Smooth muscle cell of trachea (primary cell): ENCODE measurements around the gene RPUSD1. TPM values are rescaled to one million over a fixed set of nuclear protein-coding genes. Genes with fewer than 3 reads are reported as not detected.

Source experiments
- total RNA-seq: library from RNA; depleted of rRNA; stranded (reverse); fragments of >200 nt; gene quantifications from 2 replicates; pipeline ENCODE4 v1.2.1, GENCODE V29; 2014

RPUSD1 gene
- total RNA-seq, result 20.5 and 29.6 TPM in 2 replicates

GRCh38 chr16:787978-788398 lies at the start of gene RPUSD1:
RPUSD1 (minus strand) TSS chr16:788381; CDS start chr16:787737, 644 bp downstream.

DNA sequence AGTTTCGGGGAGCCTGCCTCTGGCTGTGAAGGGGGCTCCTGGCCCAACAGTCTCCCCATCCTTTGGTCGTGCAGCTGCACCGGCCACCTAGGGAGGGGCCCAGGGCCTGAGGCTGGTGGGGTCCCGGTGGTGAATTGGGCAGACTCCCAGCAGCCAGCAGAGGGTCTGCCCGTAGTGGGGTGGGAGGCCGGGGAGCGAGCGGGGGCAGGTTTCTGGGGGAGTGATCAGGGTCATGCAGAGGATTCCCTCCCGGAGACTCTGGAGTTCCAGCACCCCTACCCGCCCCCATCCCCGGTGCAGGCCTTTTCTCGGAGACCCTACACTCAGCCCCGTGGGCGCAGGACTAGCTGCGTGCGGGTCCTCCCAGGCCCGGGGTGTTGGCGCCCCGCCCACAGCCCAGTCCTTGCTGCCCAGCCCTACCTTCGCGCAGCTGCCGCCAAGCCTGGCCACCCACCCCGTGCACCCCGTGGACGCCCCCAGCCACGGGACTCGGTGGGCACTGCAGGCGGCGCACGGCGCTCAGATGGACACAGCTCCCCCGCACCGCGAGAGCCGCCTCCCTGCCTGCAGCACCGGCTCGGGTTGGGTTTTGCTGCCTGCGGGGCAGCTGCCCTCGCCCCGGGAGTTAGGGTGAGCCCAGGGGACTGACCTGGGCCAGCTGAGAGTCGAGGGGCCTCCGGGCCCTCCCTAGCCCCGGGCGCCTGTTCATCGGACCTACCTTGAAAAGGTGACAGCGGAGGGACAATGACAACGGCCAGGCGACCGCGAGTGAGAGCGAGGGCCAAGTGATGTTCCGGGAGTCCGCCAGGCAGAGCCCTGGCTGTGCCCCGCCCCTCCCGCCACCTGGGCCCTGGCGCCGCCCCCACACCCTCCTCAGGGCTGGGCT lies 12.0 kb upstream of the RPUSD1 start, which contains the start of gene GNG13:
Gene GNG13 (minus strand): TSS at position 787 of the 886 bp plus-strand sequence. CDS start 1,657 bp downstream, outside the sequence.

GRCh38 chr16:788399-789126 lies 382 bp upstream of the RPUSD1 start, which contains the start of gene CHTF18:
CHTF18 (plus strand) TSS chr16:788620; CDS start chr16:788685, 65 bp downstream.

GRCh38 chr16:760545-761343 lies 27.4 kb downstream of the RPUSD1 start, which contains the start of gene MSLN:
MSLN (plus strand) TSS chr16:760734; CDS start chr16:762681, 1,947 bp downstream.

DNA sequence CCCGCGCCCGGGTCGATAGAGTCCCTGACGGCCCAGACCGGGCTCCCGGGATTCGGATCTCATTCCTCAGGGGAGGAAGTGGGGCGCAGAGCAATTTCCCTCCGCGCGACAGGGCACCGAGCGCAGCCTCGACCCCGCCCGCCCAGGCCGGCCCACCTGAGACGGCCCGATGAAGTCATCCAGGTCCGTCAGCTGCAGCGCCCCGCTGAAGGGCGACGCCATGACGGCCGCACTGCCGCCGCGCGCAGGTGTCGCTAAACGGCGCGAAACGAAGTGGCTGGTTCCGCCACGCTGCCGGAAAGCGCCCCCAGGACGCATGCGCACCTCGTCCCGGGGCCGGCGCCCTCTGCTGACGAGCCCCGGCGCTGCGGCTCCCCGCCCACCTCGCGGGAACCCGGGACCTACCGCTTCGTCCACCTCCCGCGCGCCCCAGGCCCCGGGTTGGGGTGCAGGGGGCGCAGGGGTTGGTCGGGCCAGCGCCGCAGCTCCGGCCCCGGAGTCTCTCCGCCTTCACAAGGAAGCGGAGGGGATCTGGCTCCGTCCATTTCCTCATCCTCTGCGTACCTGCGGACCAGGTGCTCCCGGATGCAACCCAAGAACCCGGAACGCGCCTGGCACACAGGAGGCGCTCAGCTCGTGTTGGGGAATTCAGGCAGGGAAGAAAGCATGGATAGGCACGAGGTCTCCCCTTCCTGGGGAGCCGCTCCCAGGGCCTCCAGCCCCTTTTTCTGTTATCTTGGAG lies 47.2 kb downstream of the RPUSD1 start, which contains the start of gene CIAO3:
Gene CIAO3 (minus strand): TSS at position 234 of the 742 bp plus-strand sequence. CDS start 12 bp downstream, at position 222.

Other genes with a start within 250 kb of the RPUSD1 start
- not detected in 2 replicates for gene PRR35, start 228.0 kb downstream of the RPUSD1 start, total RNA-seq
- 3.1 and 4.7 TPM in 2 replicates for gene NHLRC4, start 221.4 kb downstream of the RPUSD1 start, total RNA-seq
- 32.3 and 38.7 TPM in 2 replicates for gene PIGQ, start 218.4 kb downstream of the RPUSD1 start, total RNA-seq
- 13.2 and 17.4 TPM in 2 replicates for gene RAB40C, start 198.3 kb downstream of the RPUSD1 start, total RNA-seq
- 0.29 and 0.50 TPM in 2 replicates for gene WFIKKN1, start 157.4 kb downstream of the RPUSD1 start, total RNA-seq
- 91.2 and 122 TPM in 2 replicates for gene METTL26, start 152.1 kb downstream of the RPUSD1 start, total RNA-seq
- 11.8 and 20.3 TPM in 2 replicates for gene MCRIP2, start 146.6 kb downstream of the RPUSD1 start, total RNA-seq
- 9.4 and 16.3 TPM in 2 replicates for gene WDR90, start 139.0 kb downstream of the RPUSD1 start, total RNA-seq
- gene RHOT2, start 120.2 kb downstream of the RPUSD1 start, total RNA-seq, result 51.6 and 57.7 TPM in 2 replicates
- 4.8 and 9.4 TPM in 2 replicates for gene RHBDL1, start 112.7 kb downstream of the RPUSD1 start, total RNA-seq
- gene STUB1, start 108.0 kb downstream of the RPUSD1 start, total RNA-seq, result 126 and 174 TPM in 2 replicates
- 31.0 and 55.1 TPM in 2 replicates for gene JMJD8, start 104.0 kb downstream of the RPUSD1 start, total RNA-seq
- 8.3 and 10.3 TPM in 2 replicates for gene WDR24, start 98.0 kb downstream of the RPUSD1 start, total RNA-seq
- 0.17 and 0.29 TPM in 2 replicates for gene FBXL16, start 82.6 kb downstream of the RPUSD1 start, total RNA-seq
- 57.7 and 136 TPM in 2 replicates for gene METRN, start 73.3 kb downstream of the RPUSD1 start, total RNA-seq
- 31.3 and 37.1 TPM in 2 replicates for gene ANTKMT, start 67.2 kb downstream of the RPUSD1 start, total RNA-seq
- 1.6 and 3.8 TPM in 2 replicates for gene CCDC78, start 61.9 kb downstream of the RPUSD1 start, total RNA-seq
- 16.4 and 21.5 TPM in 2 replicates for gene HAGHL, start 61.3 kb downstream of the RPUSD1 start, total RNA-seq
- gene CIAO3, start 47.4 kb downstream of the RPUSD1 start, total RNA-seq, result 27.3 and 44.3 TPM in 2 replicates
- gene MSLN, start 27.6 kb downstream of the RPUSD1 start, total RNA-seq, result 0.17 TPM in 1 of 2 replicates, not detected in the other
- gene CHTF18, start 239 bp upstream of the RPUSD1 start, total RNA-seq, result 6.9 and 18.3 TPM in 2 replicates
- gene GNG13, start 12.4 kb upstream of the RPUSD1 start, total RNA-seq, result not detected in 2 replicates
- gene LMF1, start 182.6 kb upstream of the RPUSD1 start, total RNA-seq, result 22.7 and 36.4 TPM in 2 replicates
- under 0.01 and 0.17 TPM in 2 replicates for gene SOX8, start 193.4 kb upstream of the RPUSD1 start, total RNA-seq